ENCODE measurements around the gene ATP2A1. TPM values are rescaled to one million over a fixed set of nuclear protein-coding genes. Genes with fewer than 3 reads are reported as not detected.
A peak's percentile ranks its signal among the peaks of the same experiment; 100 is the strongest.

The ATP2A1 gene
- total and polyA plus RNA-seq, 2 of the 13 experiments (the other 11 are each of a cell fraction or from before 2014, with no cell fraction given) = 3.2 to 12.5 TPM

DNA sequence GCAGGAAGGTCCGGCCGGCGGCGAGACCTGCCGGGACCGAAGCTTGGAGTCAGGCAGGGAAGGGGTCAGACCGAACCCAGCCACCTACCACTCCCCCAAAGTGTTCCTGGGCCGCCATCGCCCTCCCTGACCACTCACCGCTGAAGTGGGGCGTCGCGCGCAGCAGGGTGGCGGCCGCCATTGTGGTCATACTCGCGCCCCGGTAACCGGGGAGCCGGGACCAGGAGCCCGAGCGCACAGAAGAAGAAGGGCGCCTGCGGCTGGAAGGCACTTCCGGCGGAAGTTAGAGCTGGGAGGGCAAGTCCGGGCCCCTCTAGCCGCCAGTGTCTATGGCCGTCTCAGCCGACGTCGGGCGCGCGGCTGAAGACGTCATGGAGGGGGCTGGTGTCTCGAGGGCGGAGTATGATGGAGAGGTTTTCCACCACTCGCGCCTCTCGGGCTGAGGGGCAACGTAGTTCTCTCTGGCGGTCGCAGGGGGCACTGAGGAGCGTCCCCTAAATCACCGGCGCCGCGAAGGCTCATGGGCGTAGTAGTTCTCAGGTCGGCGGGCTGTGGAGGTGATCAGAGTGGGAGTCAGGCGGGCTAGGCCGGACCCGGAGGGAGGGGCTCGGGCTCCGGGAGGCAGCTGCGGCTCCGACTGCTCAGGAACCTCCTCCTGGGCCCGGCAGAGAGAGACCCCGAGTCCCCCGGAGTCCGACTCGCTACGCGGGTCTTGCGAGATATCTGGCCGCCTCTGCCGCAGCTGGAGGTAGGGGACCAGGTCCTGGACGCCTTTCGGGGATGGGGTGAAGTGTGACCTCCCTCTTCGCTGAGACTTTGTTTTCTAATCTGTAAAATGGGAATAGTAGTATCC, 32.0 kb upstream of the ATP2A1 start, which contains the start of gene TUFM (continued):
- peak; percentile 44; the same call in 1 of the 2 replicates for TF ChIP-seq NR2F6 (IDR thresholded peaks at IDR 0.05)
- peak; percentile 57 for TF ChIP-seq NR2F6 (CRISPR knock-in tag; IDR thresholded peaks at IDR 0.05)
- no peak for TF ChIP-seq EHMT2 (IDR thresholded peaks at IDR 0.05; ENCODE audit: borderline replicate concordance, low read depth, low read length)
- peak; percentile 81 for TF ChIP-seq HDAC2 (CRISPR knock-in tag; IDR thresholded peaks at IDR 0.05)
- TF ChIP-seq ZNF619 (CRISPR knock-in tag; IDR thresholded peaks at IDR 0.05) = no peak; the same call in 1 of the 2 replicates
- TF ChIP-seq ZNF773 (CRISPR knock-in tag; IDR thresholded peaks at IDR 0.05; ENCODE audit: borderline replicate concordance) = peak; percentile 81; the same call in 1 of the 2 replicates
- peak; percentile 94 for TF ChIP-seq RCOR2 (CRISPR knock-in tag; IDR thresholded peaks at IDR 0.05)
- TF ChIP-seq DPF2 (CRISPR knock-in tag; IDR thresholded peaks at IDR 0.05; ENCODE audit: borderline replicate concordance, low read depth) = no peak
- TF ChIP-seq REL (CRISPR knock-in tag; conservative IDR thresholded peaks at IDR 0.05) = no peak
- TF ChIP-seq ZNF777 (CRISPR knock-in tag; IDR thresholded peaks at IDR 0.05) = peak; percentile 68; the same call in 1 of the 2 replicates
- TF ChIP-seq, protein P1, sequence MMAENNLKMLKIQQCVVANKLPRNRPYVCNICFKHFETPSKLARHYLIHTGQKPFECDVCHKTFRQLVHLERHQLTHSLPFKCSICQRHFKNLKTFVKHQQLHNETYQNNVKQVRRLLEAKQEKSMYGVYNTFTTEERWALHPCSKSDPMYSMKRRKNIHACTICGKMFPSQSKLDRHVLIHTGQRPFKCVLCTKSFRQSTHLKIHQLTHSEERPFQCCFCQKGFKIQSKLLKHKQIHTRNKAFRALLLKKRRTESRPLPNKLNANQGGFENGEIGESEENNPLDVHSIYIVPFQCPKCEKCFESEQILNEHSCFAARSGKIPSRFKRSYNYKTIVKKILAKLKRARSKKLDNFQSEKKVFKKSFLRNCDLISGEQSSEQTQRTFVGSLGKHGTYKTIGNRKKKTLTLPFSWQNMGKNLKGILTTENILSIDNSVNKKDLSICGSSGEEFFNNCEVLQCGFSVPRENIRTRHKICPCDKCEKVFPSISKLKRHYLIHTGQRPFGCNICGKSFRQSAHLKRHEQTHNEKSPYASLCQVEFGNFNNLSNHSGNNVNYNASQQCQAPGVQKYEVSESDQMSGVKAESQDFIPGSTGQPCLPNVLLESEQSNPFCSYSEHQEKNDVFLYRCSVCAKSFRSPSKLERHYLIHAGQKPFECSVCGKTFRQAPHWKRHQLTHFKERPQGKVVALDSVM (CRISPR knock-in tag; IDR thresholded peaks at IDR 0.05) = peak; percentile 72; the same call in 1 of the 2 replicates
- TF ChIP-seq ZNF709 (CRISPR knock-in tag; IDR thresholded peaks at IDR 0.05) = peak; percentile 94
- TF ChIP-seq ESRRA (CRISPR knock-in tag; IDR thresholded peaks at IDR 0.05; ENCODE audit: low read depth) = peak; percentile 86
- TF ChIP-seq, protein P2, sequence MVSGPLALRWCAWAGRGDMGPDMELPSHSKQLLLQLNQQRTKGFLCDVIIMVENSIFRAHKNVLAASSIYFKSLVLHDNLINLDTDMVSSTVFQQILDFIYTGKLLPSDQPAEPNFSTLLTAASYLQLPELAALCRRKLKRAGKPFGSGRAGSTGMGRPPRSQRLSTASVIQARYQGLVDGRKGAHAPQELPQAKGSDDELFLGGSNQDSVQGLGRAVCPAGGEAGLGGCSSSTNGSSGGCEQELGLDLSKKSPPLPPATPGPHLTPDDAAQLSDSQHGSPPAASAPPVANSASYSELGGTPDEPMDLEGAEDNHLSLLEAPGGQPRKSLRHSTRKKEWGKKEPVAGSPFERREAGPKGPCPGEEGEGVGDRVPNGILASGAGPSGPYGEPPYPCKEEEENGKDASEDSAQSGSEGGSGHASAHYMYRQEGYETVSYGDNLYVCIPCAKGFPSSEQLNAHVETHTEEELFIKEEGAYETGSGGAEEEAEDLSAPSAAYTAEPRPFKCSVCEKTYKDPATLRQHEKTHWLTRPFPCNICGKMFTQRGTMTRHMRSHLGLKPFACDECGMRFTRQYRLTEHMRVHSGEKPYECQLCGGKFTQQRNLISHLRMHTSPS (CRISPR knock-in tag; IDR thresholded peaks at IDR 0.05; ENCODE audit: low read depth) = peak; percentile 73
- no peak for TF ChIP-seq TCF7 (IDR thresholded peaks at IDR 0.05; ENCODE audit: low read depth)
- no peak; the same call in 1 of the 2 replicates for TF ChIP-seq ZNF138 (CRISPR knock-in tag; IDR thresholded peaks at IDR 0.05; ENCODE audit: low read depth)
- TF ChIP-seq ZC3H4 (CRISPR knock-in tag; IDR thresholded peaks at IDR 0.05; ENCODE audit: borderline replicate concordance) = no peak
- 0 out of 2 replicates have a peak, but pooled peaks have one; percentile 27 for TF ChIP-seq ZNF589 (CRISPR knock-in tag; conservative IDR thresholded peaks at IDR 0.05)
- no peak; the same call in 1 of the 2 replicates for TF ChIP-seq ZBTB42 (CRISPR knock-in tag; IDR thresholded peaks at IDR 0.05)
- TF ChIP-seq, protein P3, sequence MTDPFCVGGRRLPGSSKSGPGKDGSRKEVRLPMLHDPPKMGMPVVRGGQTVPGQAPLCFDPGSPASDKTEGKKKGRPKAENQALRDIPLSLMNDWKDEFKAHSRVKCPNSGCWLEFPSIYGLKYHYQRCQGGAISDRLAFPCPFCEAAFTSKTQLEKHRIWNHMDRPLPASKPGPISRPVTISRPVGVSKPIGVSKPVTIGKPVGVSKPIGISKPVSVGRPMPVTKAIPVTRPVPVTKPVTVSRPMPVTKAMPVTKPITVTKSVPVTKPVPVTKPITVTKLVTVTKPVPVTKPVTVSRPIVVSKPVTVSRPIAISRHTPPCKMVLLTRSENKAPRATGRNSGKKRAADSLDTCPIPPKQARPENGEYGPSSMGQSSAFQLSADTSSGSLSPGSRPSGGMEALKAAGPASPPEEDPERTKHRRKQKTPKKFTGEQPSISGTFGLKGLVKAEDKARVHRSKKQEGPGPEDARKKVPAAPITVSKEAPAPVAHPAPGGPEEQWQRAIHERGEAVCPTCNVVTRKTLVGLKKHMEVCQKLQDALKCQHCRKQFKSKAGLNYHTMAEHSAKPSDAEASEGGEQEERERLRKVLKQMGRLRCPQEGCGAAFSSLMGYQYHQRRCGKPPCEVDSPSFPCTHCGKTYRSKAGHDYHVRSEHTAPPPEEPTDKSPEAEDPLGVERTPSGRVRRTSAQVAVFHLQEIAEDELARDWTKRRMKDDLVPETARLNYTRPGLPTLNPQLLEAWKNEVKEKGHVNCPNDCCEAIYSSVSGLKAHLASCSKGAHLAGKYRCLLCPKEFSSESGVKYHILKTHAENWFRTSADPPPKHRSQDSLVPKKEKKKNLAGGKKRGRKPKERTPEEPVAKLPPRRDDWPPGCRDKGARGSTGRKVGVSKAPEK (CRISPR knock-in tag; IDR thresholded peaks at IDR 0.05; ENCODE audit: borderline replicate concordance) = no peak
- TF ChIP-seq GZF1 (CRISPR knock-in tag; IDR thresholded peaks at IDR 0.05) = peak; percentile 65; the same call in 1 of the 2 replicates
- peak; percentile 98 for TF ChIP-seq PHF8 (CRISPR knock-in tag; IDR thresholded peaks at IDR 0.05)
- peak; percentile 94; the same call in 1 of the 2 replicates for TF ChIP-seq ZNF235 (CRISPR knock-in tag; IDR thresholded peaks at IDR 0.05; ENCODE audit: borderline replicate concordance)
- TF ChIP-seq HDAC6 (IDR thresholded peaks at IDR 0.05; ENCODE audit: low read depth, low read length) = no peak

Measured in HepG2 (cell line).